ENCODE results near the gene B3GNT8.
"Not testable (repeated sequence)": the region's sequence is repeated elsewhere in the genome, so short reads cannot be mapped to it uniquely, and the experiment has no call there.

B3GNT8 gene

GRCh38 chr19:41386442-41386841, 40.7 kb downstream of the B3GNT8 start:
- DNase-seq (ENCODE audit: low spot score) = no peak

DNA sequence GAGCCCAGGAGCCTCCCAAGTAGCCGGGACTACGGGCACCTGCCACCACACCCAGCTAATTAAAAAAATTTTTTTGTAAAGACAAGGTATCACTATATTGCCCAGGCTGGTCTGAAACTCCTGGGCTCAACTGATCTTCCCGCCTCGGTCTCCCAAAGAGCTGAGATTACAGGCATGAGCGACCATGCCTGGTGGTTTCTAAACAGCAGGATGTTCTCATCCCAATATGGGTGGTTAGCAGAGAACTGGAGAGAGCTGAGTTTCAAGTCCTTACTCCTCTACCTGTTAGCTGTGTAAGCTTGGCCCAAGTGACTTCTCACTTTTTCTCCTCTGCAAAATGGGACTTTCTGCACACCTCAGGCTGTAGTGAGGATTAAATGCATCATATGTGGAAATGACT, 42.8 kb downstream of the B3GNT8 start:
- DNase-seq (ENCODE audit: low spot score) = no peak

GRCh38 chr19:41381536-41381935, 45.6 kb downstream of the B3GNT8 start:
- DNase-seq (ENCODE audit: low spot score) = not testable (repeated sequence)

- DNase-seq (ENCODE audit: low spot score) = no peak
These were observed 49.0 kb downstream of the B3GNT8 start for GRCh38 chr19:41377977-41378709.

DNA sequence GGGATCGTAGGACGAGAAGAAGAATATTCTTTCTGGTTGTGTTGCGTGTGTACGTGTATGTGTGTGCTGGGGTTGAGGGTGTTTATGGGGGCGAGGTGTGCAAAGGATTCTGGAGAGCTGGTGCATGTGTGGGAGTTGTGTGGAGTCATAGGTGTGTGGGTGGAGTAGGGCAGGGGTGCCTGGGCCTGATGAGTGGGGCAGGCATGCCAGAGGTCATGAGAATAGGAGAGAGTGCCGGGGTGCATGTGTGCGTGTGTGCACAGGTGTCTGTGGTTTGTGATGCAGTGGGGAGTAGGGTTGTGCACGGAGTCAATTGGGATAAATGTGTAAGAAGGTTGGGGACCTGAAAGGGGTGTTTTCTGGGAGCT, 50.2 kb downstream of the B3GNT8 start:
- DNase-seq (ENCODE audit: low spot score) = no peak

DNA sequence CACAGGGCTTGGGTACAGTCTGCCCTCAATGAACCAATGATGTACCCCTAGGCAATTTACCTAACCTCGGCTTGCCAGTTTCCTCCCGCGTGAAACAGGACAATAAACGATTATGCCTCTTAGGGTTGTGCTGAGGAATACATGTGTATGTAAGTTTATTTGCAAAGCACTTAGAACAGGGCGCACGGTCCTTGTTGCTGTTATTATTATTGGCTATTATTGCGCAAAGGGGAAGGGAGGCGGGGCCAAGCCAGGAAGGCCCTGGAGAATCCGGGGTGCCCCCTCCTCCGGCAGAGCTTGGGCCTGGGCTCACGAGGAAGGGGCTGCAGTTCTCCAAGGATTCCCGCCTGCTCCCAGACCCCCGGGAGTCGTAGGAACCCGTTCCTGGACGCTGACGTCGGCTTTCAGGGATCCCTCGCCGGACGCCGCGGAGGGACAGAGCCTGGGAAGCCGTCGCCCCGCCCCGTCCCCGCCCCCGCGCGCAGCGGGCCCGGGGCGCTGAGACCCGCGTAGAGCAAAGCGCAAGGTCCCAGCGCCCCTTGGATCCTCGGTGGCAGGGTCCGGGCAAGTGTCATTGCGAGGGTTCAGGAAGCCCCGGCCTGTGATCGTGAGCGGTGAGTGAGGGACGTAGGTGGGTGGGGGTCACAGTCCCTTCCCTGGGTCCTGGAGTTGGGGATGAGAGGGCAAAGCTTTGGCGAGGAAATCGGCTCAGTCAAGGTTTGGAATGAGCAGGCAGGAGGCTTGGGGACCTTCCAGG, 50.8 kb downstream of the B3GNT8 start, which contains the start of gene TMEM91:
Gene TMEM91 (plus strand): TSS at position 293 of the 757 bp plus-strand sequence. CDS start 1,777 bp downstream, outside the sequence.
- no peak for DNase-seq (ENCODE audit: low spot score)

All from cerebellar cortex (tissue), 1 donor.